Measurements from ENCODE around the gene CDPF1. TPM values are rescaled to one million over a fixed set of nuclear protein-coding genes. Genes with fewer than 3 reads are reported as not detected.

Gene CDPF1
- total RNA-seq, 2 experiments from 2014 or later, result 1.6 to 2.6 TPM

DNA sequence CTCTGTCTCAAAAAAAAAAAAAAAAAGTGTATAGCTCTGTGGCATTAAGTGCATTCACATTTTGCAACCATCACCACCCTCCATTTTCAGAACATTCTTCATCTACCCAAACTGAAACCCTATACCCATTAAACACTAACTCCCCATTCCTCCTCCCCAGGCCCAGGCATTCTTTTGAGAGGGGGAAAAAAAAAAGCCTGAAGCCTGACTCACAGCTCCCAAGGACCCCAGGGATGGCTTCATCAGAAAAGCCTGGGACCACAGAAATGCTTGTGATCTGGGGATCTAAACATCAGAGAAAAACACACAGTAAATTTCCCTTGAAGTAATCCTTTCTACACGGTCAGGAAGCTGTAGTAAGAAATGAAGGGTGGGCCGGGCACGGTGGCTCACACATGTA lies 35.9 kb upstream of the CDPF1 start:
- no peaks in the 10 kb centered on the region for H3K27me3 ChIP-seq (ENCODE audit: control insufficient read depth in 1 of 2, insufficient read depth in 2 of 2, low read length in 2 of 2)
- TF ChIP-seq, protein P1, sequence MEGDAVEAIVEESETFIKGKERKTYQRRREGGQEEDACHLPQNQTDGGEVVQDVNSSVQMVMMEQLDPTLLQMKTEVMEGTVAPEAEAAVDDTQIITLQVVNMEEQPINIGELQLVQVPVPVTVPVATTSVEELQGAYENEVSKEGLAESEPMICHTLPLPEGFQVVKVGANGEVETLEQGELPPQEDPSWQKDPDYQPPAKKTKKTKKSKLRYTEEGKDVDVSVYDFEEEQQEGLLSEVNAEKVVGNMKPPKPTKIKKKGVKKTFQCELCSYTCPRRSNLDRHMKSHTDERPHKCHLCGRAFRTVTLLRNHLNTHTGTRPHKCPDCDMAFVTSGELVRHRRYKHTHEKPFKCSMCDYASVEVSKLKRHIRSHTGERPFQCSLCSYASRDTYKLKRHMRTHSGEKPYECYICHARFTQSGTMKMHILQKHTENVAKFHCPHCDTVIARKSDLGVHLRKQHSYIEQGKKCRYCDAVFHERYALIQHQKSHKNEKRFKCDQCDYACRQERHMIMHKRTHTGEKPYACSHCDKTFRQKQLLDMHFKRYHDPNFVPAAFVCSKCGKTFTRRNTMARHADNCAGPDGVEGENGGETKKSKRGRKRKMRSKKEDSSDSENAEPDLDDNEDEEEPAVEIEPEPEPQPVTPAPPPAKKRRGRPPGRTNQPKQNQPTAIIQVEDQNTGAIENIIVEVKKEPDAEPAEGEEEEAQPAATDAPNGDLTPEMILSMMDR (IDR thresholded peaks at IDR 0.05), result no peak
- peaks cover 20% of the 10 kb centered on the region for H3K4me1 ChIP-seq (ENCODE audit: insufficient read depth, low read length)
- H3K36me3 ChIP-seq (ENCODE audit: insufficient read depth, low read length), result peaks cover 15% of the 10 kb centered on the region
- H3K4me3 ChIP-seq (ENCODE audit: low read length), result no peak overlapping the region
- DNase-seq (no peak), ATAC-seq (ENCODE audit: poor library complexity) (no peak)
- Mint-ChIP-seq H3K4me3 (no peak overlapping the region), H3K27me3 (no peaks in the 10 kb centered on the region), H3K4me1 (ENCODE audit: low read depth) (peaks cover 6% of the 10 kb centered on the region), H3K36me3 (ENCODE audit: low read depth) (peaks cover 18% of the 10 kb centered on the region), H3K9me3 (no peaks in the 10 kb centered on the region), H3K27ac (no peak overlapping the region)
- CTCF ChIA-PET, result no interaction called here
- H3K27ac ChIP-seq (ENCODE audit: low read depth in 1 of 2, low read length in 2 of 2), result no peak overlapping the region
- POLR2A ChIA-PET, result no interaction called here
- H3K9me3 ChIP-seq (ENCODE audit: control insufficient read depth in 1 of 2, insufficient read depth in 1 of 2, low read length in 2 of 2), result no peaks in the 10 kb centered on the region
- intact Hi-C loops (cut with DNase I, micrococcal nuclease), result no loop called here

DNA sequence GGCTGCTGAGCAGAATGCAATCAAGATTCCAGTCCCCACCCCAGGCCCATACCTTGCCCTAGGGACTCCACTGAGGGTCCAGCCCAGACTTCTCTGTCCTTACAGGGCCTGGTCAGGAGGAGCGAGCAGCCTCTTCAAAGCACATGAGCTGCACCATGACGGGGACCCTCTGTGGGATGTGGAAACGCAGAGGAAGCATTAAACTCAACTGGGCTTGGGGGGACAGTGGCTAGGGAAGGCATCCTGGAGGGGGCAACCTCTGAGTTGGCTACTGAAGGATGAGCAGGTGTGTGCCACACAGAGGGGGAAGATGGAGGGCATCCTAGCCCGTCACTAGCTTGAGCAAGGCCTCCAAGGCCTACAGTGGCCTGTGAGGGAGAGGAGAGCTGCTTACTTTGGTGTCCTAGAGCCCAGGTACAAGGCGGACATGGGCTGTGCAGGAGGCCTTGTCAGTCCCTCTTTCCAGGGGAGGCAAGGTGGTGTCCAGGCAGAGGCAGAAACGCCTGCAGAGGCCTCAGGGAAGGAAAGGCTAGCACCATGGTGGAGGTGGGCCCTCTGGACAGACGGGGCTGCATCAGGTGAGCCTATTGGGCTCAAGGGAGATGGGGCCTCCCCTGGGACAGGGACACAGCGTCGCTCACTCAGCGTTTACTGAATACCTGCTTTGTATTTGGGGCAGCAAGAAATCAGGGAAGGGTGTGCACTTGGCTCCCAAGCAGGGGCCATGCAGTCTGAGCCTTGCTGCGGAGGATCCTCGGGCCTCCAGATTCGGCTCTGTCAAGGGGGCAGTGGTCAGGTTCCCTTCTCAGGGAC lies 32.0 kb upstream of the CDPF1 start:
- CTCF ChIA-PET, result no interaction called here
- H3K4me1 Mint-ChIP-seq (ENCODE audit: low read depth), result no peaks in the 10 kb centered on the region

DNA sequence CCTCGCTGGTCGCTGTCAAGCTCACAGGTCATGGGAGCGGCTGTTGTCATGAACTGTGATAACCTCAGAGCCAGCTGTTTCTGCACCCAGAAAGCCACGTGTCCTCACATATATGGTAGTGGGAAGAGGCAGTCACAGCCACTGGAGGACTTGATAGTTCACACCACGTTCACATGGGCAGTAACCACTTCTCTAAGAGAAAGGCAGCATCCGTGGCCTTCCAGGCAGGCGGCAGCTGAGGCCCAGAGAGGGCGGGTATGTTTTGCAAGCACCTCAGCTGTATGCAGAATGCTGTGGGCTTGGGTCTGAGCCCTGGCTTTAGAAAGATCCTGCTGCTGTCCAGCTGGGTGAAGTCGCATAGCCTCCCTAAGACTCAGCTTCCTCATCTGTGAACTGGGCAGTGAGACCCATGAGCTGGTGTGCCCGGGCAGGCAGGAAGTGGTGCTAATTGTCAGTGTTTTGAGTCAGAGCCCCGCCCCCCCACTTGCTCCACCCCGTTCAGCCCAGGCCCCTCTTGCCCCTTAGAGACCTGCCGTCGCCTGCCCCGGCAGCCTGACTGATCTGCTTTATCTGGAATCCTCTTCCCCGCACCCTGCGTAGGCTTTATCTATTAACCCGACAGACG lies 31.0 kb upstream of the CDPF1 start:
- H3K36me3 Mint-ChIP-seq (ENCODE audit: low read depth), result peaks cover 29% of the 10 kb centered on the region
- no peak overlapping the region for H3K4me3 Mint-ChIP-seq
- peak in 3 of 14 experiments; percentile 44 to 81 (median 51) for DNase-seq

More for the DNA sequence above, 32.0 kb upstream of the CDPF1 start:
- intact Hi-C loops (cut with DNase I, micrococcal nuclease), result no loop called here
- Mint-ChIP-seq H3K36me3 (ENCODE audit: low read depth) (peaks cover 29% of the 10 kb centered on the region), H3K27ac (no peak overlapping the region), H3K9me3 (no peaks in the 10 kb centered on the region), H3K27me3 (no peaks in the 10 kb centered on the region), H3K4me3 (no peak overlapping the region)
- Histone ChIP-seq H3K27me3 (ENCODE audit: control insufficient read depth in 1 of 2, insufficient read depth in 2 of 2, low read length in 2 of 2) (no peaks in the 10 kb centered on the region), H3K4me3 (ENCODE audit: low read length) (no peak overlapping the region), H3K36me3 (ENCODE audit: insufficient read depth, low read length) (peaks cover 30% of the 10 kb centered on the region), H3K9me3 (ENCODE audit: control insufficient read depth in 1 of 2, insufficient read depth in 1 of 2, low read length in 2 of 2) (no peaks in the 10 kb centered on the region), H3K4me1 (ENCODE audit: insufficient read depth, low read length) (peaks cover 9% of the 10 kb centered on the region), H3K27ac (ENCODE audit: low read depth in 1 of 2, low read length in 2 of 2) (no peak overlapping the region)
- TF ChIP-seq, protein P1 (IDR thresholded peaks at IDR 0.05), result no peak
- ATAC-seq (ENCODE audit: poor library complexity) (no peak), DNase-seq (no peak)
- POLR2A ChIA-PET, result no interaction called here

More for the DNA sequence above, 31.0 kb upstream of the CDPF1 start:
- no peaks in the 10 kb centered on the region for H3K4me1 Mint-ChIP-seq (ENCODE audit: low read depth)
- no peaks in the 10 kb centered on the region for H3K9me3 Mint-ChIP-seq
- Histone ChIP-seq H3K4me1 (ENCODE audit: insufficient read depth, low read length) (peaks cover 7% of the 10 kb centered on the region), H3K27me3 (ENCODE audit: control insufficient read depth in 1 of 2, insufficient read depth in 2 of 2, low read length in 2 of 2) (no peaks in the 10 kb centered on the region), H3K36me3 (ENCODE audit: insufficient read depth, low read length) (peaks cover 30% of the 10 kb centered on the region), H3K9me3 (ENCODE audit: control insufficient read depth in 1 of 2, insufficient read depth in 1 of 2, low read length in 2 of 2) (no peaks in the 10 kb centered on the region), H3K27ac (ENCODE audit: low read depth in 1 of 2, low read length in 2 of 2) (no peak overlapping the region), H3K4me3 (ENCODE audit: low read length) (no peak overlapping the region)
- TF ChIP-seq, protein P1 (IDR thresholded peaks at IDR 0.05), result no peak
- CTCF ChIA-PET, result no interaction called here
- H3K27ac Mint-ChIP-seq, result no peak overlapping the region
- intact Hi-C loops (cut with DNase I, micrococcal nuclease), result no loop called here
- H3K27me3 Mint-ChIP-seq, result no peaks in the 10 kb centered on the region
- POLR2A ChIA-PET, result interaction anchor here (0.9 kb wide), 1 partner anchor 31 kb away, joined by 4 read pairs; the partner anchor contains the start of gene CDPF1
- ATAC-seq (ENCODE audit: poor library complexity), result peak; percentile 41
